Thyroid gland (tissue), 4 donors: ENCODE results near the gene ARHGEF28. TPM values are rescaled to one million over a fixed set of nuclear protein-coding genes. Genes with fewer than 3 reads are reported as not detected.

Experiments used
- DNase-seq, 2 donors: peaks; one replicate each; pipeline ENCODE4 v3.0.0-alpha.2; 2019
- H3K27ac ChIP-seq, 3 donors: fragments of 200-600 bp; sonication (generic); 1 replicate in 2 of 3; 2 replicates in 1 of 3; pipeline ENCODE4 v1.5.1; 2016 to 2019; ENCODE audit warnings: mild to moderate bottlenecking in 1 of 3, moderate library complexity in 1 of 3
- H3K27me3 ChIP-seq: fragments of 200-600 bp; sonication (generic); one replicate; pipeline ENCODE4 v1.5.1; 2019
- H3K36me3 ChIP-seq, 2 donors: fragments of 200-600 bp; sonication (generic); one replicate each; pipeline ENCODE4 v1.5.1; 2016 to 2019
- H3K4me1 ChIP-seq, 2 donors: fragments of 200-600 bp; sonication (generic); one replicate each; pipeline ENCODE4 v1.5.1; 2017 to 2019
- H3K4me3 ChIP-seq, 3 donors: fragments of 200-600 bp; sonication (generic); replicated peaks in 1 of 3; 1 replicate in 2 of 3; 2 replicates in 1 of 3; pipeline ENCODE4 v1.5.1; 2016; ENCODE audit warnings: mild to moderate bottlenecking in 1 of 3
- H3K9me3 ChIP-seq: fragments of 200-600 bp; sonication (generic); one replicate; pipeline ENCODE4 v1.5.1; 2017
- CTCF ChIP-seq, 6 experiments: fragments of 200-600 bp in 3 of 6; fragments of 450-650 bp in 3 of 6; sonication (generic) in 3 of 6; IDR thresholded peaks; one replicate each; pipeline ENCODE4 v1.5.1; 2016 to 2019; ENCODE audit warnings: antibody characterized with exemption in 6 of 6, mild to moderate bottlenecking in 2 of 6, inconsistent platforms in 1 of 6, moderate library complexity in 1 of 6
- POLR2A ChIP-seq, 2 donors: fragments of 450-650 bp; IDR thresholded peaks; one replicate each; pipeline ENCODE4 v1.6.1; 2017; ENCODE audit warnings: antibody characterized with exemption in 2 of 2, mild to moderate bottlenecking in 2 of 2, moderate library complexity in 1 of 2
- WGBS, 2 donors: methylation state at CpG; one replicate each; pipeline ENCODE4 v1.1.5; 2017; 5-methylcytosine and 5-hydroxymethylcytosine counted together
- intact Hi-C: fragments of 100-400 bp; cut with DNase I; formaldehyde crosslinking; loops from one replicate; pipeline ENCODE4 v1.15.1; 2023
- total RNA-seq, 4 donors: library from RNA; depleted of rRNA; stranded (reverse); fragments of >200 nt; gene quantifications; one replicate each; pipeline ENCODE4 v1.2.3, GENCODE V29; 2016

ARHGEF28 gene
- total RNA-seq, 4 donors from 2014 or later = 43.6 to 58.8 (median 55.3) TPM

- H3K27me3 ChIP-seq = no peaks in the 10 kb centered on the region
- no peaks in the 10 kb centered on the region for H3K9me3 ChIP-seq
- no peak for DNase-seq
- WGBS, 2 donors = 74 to 81% methylated on average over 2 of the region's 2 CpGs
- intact Hi-C loops = no loop called here
- H3K36me3 ChIP-seq = no peaks in the 10 kb centered on the region
- no peak for TF ChIP-seq POLR2A (IDR thresholded peaks at IDR 0.05)
- TF ChIP-seq CTCF (IDR thresholded peaks at IDR 0.05) = no peak
- no peak overlapping the region for H3K4me3 ChIP-seq
- H3K27ac ChIP-seq = no peak overlapping the region
- H3K4me1 ChIP-seq = peaks cover 24 to 28% of the 10 kb centered on the region in 2 donors
These were observed 2.0 kb upstream of the ARHGEF28 start for GRCh38 chr5:73623901-73624404.

GRCh38 chr5:73624888-73625287 lies 1.1 kb upstream of the ARHGEF28 start:
- no peak for DNase-seq
- Histone ChIP-seq H3K36me3 (no peaks in the 10 kb centered on the region), H3K4me1 (peaks cover 24 to 28% of the 10 kb centered on the region in 2 donors), H3K4me3 (no peak overlapping the region), H3K27ac (peak overlapping the region; percentile 77 to 91 (median 85)), H3K27me3 (no peaks in the 10 kb centered on the region), H3K9me3 (no peaks in the 10 kb centered on the region)
- intact Hi-C loops = no loop called here
- TF ChIP-seq CTCF (IDR thresholded peaks at IDR 0.05) = no peak
- TF ChIP-seq POLR2A (IDR thresholded peaks at IDR 0.05) = no peak
- WGBS, 2 donors = 92 to 93% methylated on average over 6 of the region's 6 CpGs

GRCh38 chr5:73625372-73625943 lies 538 bp upstream of the ARHGEF28 start:
- no peak for DNase-seq
- H3K9me3 ChIP-seq = no peaks in the 10 kb centered on the region
- peaks cover 24 to 30% of the 10 kb centered on the region in 2 donors for H3K4me1 ChIP-seq
- no peaks in the 10 kb centered on the region for H3K27me3 ChIP-seq
- 14 to 19% methylated on average over 8 to 16 of the region's 33 CpGs for WGBS, 2 donors
- TF ChIP-seq POLR2A (IDR thresholded peaks at IDR 0.05) = no peak
- TF ChIP-seq CTCF (IDR thresholded peaks at IDR 0.05) = no peak
- no peaks in the 10 kb centered on the region for H3K36me3 ChIP-seq
- H3K4me3 ChIP-seq = peak overlapping the region in 2 of 3 donors; percentile 69 to 81
- peak overlapping the region; percentile 77 to 91 (median 85) for H3K27ac ChIP-seq
- intact Hi-C loops = no loop called here

GRCh38 chr5:73626814-73627313 lies 868 bp downstream of the ARHGEF28 start:
- intact Hi-C loops = no loop called here
- H3K27ac ChIP-seq = peak overlapping the region in 2 of 3 donors; percentile 91
- no peak for TF ChIP-seq CTCF (IDR thresholded peaks at IDR 0.05)
- TF ChIP-seq POLR2A (IDR thresholded peaks at IDR 0.05) = no peak
- H3K27me3 ChIP-seq = no peaks in the 10 kb centered on the region
- peak overlapping the region; percentile 66 to 81 (median 72) for H3K4me3 ChIP-seq
- H3K4me1 ChIP-seq = peaks cover 30 to 36% of the 10 kb centered on the region in 2 donors
- H3K36me3 ChIP-seq = no peaks in the 10 kb centered on the region
- no peak for DNase-seq
- H3K9me3 ChIP-seq = no peaks in the 10 kb centered on the region
- 69 to 83% methylated on average over 14 of the region's 14 CpGs for WGBS, 2 donors

- no peaks in the 10 kb centered on the region for H3K27me3 ChIP-seq
- H3K36me3 ChIP-seq = no peaks in the 10 kb centered on the region
- H3K27ac ChIP-seq = no peak overlapping the region
- DNase-seq = no peak
- H3K4me3 ChIP-seq = no peak overlapping the region
- H3K4me1 ChIP-seq = peaks cover 30 to 37% of the 10 kb centered on the region in 2 donors
- intact Hi-C loops = no loop called here
- H3K9me3 ChIP-seq = no peaks in the 10 kb centered on the region
- TF ChIP-seq POLR2A (IDR thresholded peaks at IDR 0.05) = no peak
- no peak for TF ChIP-seq CTCF (IDR thresholded peaks at IDR 0.05)
These were observed 3.5 kb downstream of the ARHGEF28 start for GRCh38 chr5:73629456-73629855.
